NCI-H2107 treated with DMSO at 0.1 percent for 48 hours (cell line): Measurements from ENCODE around the gene CNTNAP5.

Experiments
- DNase-seq: peaks from one replicate; lab custom pipeline; 2025; ENCODE audit not compliant: unreplicated experiment; lab: John Stamatoyannopoulos, UW

Gene CNTNAP5

DNA sequence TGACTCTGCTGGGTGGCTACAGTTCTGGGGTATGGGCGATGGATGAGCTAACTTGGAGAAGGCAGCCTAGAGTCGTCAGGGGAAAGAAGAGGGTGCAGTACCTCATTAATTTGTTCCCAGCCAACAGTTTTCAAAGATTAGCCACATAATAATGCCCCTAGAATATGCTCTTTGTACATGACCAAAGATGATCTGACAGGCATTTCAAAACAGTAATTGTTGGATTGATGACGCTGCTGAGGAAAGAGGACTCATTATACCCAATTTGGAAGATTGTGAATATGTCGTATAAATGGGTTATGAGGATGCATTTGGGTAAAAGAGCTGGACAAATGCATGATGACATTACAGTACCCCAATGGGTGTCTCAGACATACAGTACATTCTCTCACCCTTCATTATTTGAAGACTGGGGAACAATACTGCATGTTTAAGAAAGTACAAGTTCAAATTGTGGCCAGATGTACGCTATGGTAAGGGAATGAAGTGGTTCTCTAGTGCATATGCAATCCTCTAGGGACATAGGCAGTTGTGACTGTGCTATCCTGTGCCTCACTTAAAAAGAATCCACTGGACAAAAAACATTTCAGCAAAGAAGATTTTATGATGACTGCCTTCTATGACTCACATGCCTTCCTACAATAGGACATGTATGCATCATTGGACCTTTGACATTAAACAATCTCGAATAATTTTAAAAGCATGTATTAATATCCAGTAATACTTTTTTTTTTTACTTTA lies 233.2 kb downstream of the CNTNAP5 start:
- DNase-seq, result no peak

DNA sequence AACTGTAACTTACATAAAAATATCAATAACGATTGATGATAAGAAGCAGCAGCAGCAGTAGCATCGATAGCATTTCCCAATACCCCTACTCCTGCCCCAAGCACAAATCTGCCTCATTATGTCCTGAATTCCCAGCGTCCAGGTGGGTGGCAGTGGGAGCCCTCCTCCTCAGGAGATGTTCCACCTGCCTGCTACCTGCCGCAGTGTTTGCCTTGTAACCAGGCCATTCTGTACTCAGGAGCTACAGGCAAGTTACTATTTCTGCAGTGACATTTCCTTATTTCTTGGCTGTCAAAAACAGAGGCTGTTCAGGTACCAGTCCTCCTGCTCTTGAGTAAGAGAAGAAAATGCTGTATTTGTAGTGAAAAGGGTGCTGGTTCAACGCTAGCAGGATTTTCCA lies 236.4 kb downstream of the CNTNAP5 start:
- DNase-seq, result no peak

DNA sequence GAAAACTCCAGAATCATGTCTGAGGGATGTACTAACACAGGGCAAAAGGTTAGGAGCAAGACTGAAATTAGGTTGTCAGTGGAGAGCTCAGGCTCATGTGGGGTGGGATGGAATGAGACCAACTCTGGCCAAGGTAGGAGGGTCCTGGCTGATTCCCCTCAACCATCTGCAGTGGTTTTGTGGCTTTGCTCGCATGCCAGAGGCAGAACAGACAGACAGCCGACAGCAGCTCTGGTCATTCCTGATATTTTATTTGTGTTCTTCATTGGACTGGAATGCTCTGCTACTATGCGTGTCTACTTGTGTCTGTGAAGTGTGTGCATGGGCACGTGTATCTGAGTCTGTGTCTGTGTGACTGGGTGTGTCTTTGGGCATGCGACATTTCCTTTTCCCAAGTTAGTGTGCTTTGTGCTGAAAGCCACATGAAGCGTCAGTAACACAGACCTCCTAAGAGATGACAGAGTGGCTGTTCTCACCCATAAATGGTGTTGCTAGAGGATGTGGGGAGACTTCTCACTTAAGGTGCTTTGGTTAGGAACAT lies 239.5 kb downstream of the CNTNAP5 start:
- DNase-seq, result no peak

DNA sequence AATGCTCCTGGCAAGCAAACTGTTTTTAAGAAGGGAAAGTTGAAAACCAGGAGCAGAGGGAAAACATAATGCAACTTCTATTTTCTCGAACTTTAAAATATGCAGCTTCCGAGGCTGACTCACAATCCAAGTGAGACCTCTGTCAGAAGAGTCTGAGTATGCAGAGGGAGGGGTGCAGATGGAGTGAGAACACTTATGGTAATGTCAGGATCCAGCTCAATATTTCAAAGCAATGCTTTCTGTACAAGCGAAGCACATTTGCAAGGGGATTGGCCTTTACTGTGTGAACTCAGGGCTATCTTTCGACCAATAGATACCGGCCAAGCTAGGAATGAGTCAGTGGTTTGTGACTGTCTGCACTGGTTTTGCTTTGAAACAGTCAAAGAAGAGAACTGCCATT lies 242.7 kb downstream of the CNTNAP5 start:
- no peak for DNase-seq

GRCh38 chr2:124269348-124269747 lies 244.3 kb downstream of the CNTNAP5 start:
- DNase-seq, result no peak

GRCh38 chr2:124272261-124272841 lies 247.3 kb downstream of the CNTNAP5 start:
- no peak for DNase-seq

DNA sequence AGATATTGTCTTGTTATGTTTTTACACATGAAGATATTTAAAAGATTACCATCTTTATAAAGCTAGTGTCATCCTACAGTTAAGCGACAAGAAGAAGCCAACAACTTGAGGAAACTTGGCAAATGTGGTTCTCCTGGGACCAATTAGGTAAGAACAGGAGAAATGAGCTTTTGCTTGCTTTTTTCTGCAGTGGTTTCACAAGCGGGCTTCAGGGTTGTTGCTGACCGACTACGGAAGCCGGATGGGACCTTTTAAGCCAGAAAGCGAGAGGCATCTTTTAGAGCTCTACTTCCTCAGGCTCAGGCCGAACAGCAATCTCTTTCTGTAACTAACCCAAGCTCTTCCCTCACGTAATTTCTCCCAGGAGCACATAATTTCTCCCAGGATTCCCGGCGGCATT lies 256.5 kb downstream of the CNTNAP5 start:
- DNase-seq, result no peak

- DNase-seq, result peak; percentile 13
Measured at GRCh38 chr2:124283096-124283495, 258.0 kb downstream of the CNTNAP5 start.

- no peak for DNase-seq
Measured at GRCh38 chr2:124286089-124286783, 261.1 kb downstream of the CNTNAP5 start.

GRCh38 chr2:124289060-124289459 lies 264.0 kb downstream of the CNTNAP5 start:
- DNase-seq, result no peak

DNA sequence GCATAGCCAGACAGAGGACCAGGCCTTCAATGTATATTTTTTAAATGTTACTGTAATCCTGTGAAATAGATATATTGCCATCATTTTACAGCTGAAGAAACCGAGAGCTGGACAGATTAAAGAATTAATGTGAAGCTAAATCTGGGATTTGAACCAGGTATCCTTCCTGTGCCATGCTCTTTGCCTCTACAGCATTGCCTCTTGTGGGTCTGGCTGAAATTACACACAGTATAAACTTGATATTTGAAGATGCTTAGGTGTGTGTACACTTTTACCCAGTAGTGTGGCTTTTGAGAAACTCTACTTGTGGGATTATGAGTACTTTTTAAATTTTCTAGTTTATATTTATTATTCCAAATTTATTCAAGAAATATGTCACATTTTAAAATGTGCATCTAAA lies 264.5 kb downstream of the CNTNAP5 start:
- peak; percentile 3 for DNase-seq

GRCh38 chr2:124296470-124296869 lies 271.4 kb downstream of the CNTNAP5 start:
- DNase-seq, result no peak

DNA sequence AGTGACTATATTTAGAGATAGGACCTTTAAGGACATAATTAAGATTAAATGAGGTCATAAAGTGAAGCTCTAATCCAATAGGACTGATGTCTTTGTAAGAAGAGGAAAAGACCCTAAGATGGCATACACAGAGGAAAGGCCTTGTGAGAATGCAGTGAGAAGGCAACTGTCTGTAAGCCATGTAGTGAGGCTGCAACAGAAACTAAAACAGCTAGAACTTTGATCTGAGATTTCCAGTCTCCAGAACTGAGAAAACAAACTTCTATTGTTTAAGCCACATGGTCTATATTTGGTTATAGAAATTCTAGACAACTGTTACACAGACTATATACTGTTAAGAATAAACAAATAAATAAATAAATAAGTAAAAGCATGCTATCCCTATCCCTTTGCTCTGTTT lies 276.8 kb downstream of the CNTNAP5 start:
- no peak for DNase-seq

DNA sequence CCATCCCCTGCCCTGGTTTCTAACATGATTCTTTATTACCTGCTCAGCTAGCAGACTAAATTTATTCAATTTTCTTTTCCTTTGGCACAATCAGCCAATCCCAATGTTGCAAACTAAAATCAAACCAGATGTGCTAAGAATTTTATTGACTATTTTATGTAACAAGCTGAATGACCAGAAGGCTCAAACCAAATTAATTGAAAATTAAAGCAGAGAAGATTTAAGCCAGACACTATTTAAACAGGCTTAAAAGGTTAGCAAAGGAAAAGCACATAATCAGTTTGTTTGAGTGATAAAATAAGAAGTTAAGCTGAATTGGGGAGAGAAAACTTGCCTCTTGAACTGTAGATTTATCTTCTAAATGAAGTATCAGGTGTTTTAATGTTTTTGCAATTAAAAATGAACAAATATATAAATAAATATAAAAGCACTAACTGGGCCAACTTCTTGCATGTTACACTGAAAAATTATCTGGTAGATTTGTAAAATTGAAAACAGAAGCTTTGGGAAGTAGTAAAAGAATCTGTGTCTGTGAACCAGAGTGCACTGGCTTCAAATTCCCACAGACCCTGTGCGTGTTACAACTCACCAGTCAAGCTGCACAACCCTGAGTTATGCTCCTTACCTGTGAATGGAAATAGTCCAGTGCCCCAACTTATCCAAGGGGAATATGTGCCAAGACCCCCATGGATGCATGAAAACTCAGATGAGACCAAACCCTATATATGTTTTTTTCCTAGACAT lies 283.4 kb downstream of the CNTNAP5 start:
- no peak for DNase-seq

GRCh38 chr2:124309563-124310138 lies 284.6 kb downstream of the CNTNAP5 start:
- no peak for DNase-seq

GRCh38 chr2:124310671-124311070 lies 285.6 kb downstream of the CNTNAP5 start:
- no peak for DNase-seq

- DNase-seq, result no peak
Measured at GRCh38 chr2:124314084-124314483, 289.0 kb downstream of the CNTNAP5 start.

DNA sequence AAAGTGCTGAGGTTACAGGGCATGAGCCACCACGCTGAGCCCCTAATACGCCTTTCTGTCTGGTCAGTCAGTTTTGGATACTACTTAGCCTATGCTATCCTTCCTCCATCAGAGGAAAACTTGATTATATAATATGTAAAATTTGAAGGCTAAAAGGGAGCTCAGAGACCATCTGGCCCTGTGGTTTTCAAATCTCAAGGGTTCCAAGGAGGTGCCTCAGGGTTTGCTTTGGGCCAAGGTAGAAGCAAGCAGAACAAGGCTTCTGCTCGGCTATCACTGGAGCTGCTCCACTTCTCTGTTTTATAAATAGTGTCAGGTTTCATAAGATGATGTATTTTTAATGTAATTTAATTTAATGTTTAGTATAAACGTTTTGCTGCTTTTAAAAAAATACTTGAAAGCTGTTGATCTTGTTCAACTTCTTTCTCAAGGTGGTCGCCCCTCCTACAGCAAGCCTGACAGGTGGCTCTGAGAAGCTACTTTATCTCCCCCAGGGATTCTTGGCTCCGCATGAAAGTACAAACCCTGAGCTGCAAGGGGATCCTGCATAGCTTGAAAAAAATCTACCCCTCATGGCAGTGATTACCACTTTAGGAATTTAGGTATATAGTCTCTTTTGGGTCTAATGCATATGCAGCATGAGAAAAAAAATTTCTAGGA lies 290.3 kb downstream of the CNTNAP5 start:
- no peak for DNase-seq

GRCh38 chr2:124316133-124316532 lies 291.0 kb downstream of the CNTNAP5 start:
- DNase-seq, result no peak

DNA sequence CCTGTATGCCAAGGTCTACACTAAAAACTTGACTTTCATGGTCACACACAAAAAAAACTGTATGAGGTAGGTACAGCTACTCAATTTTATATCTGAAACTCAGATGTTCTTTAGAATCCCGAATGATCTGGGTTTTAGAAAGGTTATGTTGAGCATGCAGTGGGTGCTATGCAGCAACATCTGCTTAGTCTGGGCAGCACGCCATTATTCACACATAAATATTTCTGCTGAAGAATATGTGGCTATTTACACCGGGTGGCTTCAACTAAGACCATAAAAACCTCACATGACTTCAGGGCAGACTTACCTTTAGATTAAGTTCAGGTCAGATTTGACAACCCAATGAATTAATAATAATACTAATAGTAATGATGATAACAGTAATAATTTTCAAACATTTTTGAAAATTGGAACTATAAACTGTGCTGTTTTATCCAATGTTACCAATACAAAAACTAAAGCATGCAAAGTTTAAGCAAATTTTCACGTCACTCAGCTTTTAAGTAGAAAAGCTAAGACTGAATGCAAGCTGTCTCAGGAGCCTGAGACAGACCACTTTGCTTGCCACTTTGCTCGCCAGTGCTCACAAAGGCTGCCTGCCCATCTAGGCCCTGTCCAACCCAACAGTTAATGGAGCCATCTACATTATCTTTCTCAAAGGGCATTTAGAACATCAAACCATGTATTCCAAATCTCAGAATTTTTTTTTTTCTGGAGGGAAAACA lies 292.0 kb downstream of the CNTNAP5 start:
- DNase-seq, result no peak
